H1 (cell line): ENCODE results near the gene SYT6. TPM values are rescaled to one million over a fixed set of nuclear protein-coding genes. Genes with fewer than 3 reads are reported as not detected.
A peak's percentile ranks its signal among the peaks of the same experiment; 100 is the strongest.

ENCODE experiments used
- CTCF ChIA-PET: fragments of 300-600 bp; sonication (Branson Sonifier 250); formaldehyde crosslinking; loops from one replicate; lab custom pipeline; 2021; ENCODE audit not compliant: partially characterized antibody; lab: Charles Lee
- POLR2A ChIA-PET: fragments of 300-600 bp; sonication (Branson Sonifier 250); formaldehyde crosslinking; loops from one replicate; lab custom pipeline; 2021; ENCODE audit warnings: inconsistent platforms; ENCODE audit not compliant: partially characterized antibody; lab: Charles Lee
- DNase-seq, 2 experiments: peaks; one replicate each; pipeline versions ENCODE4 v3.0.0 to v3.0.0-alpha.2; 2010 to 2022; ENCODE audit warnings: low spot score in 2 of 2, low read depth in 1 of 2, mixed read lengths in 1 of 2
- FAIRE-seq: peaks from 2 replicates; lab custom pipeline; 2011; peaks lifted over from hg19 to GRCh38; lab: Jason Lieb, UNC
- H2AFZ ChIP-seq: 2 replicates; pipeline ENCODE4 v1.8.1; 2012; ENCODE audit warnings: low read length, inconsistent platforms
- H2AK5ac ChIP-seq: 2 replicates; pipeline ENCODE4 v1.6.1; 2013; ENCODE audit warnings: low read depth, low read length
- H2BK120ac ChIP-seq: replicated peaks from 2 replicates; pipeline ENCODE3; 2013; ENCODE audit warnings: low read depth, low read length, inconsistent platforms
- H2BK12ac ChIP-seq: 2 replicates; pipeline ENCODE4 v1.6.1; 2013; ENCODE audit warnings: low read depth, low read length
- H2BK15ac ChIP-seq: 2 replicates; pipeline ENCODE4 v1.6.1; 2013; ENCODE audit warnings: low read length
- H2BK20ac ChIP-seq: 2 replicates; pipeline ENCODE4 v1.6.1; 2013; ENCODE audit warnings: low read length
- H2BK5ac ChIP-seq: 2 replicates; pipeline ENCODE4 v1.6.1; 2013; ENCODE audit warnings: low read depth, low read length
- H3K14ac ChIP-seq: 2 replicates; pipeline ENCODE4 v1.6.1; 2013; ENCODE audit warnings: inconsistent platforms; ENCODE audit not compliant: insufficient read length
- H3K18ac ChIP-seq: 2 replicates; pipeline ENCODE4 v1.6.1; 2013; ENCODE audit warnings: low read length; ENCODE audit errors: extremely low read depth
- H3K23ac ChIP-seq: 2 replicates; pipeline ENCODE4 v1.6.1; 2013; ENCODE audit warnings: inconsistent platforms; ENCODE audit not compliant: insufficient read length
- H3K23me2 ChIP-seq: 2 replicates; pipeline ENCODE4 v1.6.1; 2013; ENCODE audit warnings: low read depth, low read length
- H3K27ac ChIP-seq: 2 replicates; pipeline ENCODE4 v1.6.1; 2011; ENCODE audit warnings: low read depth, low read length, inconsistent platforms
- H3K27me3 ChIP-seq, 4 experiments: replicated peaks in 1 of 4; 1 replicate in 1 of 4; 2 replicates in 3 of 4; pipeline versions ENCODE4 v1.6.1 to v1.8.1; 2011 to 2013; ENCODE audit warnings: low read length in 3 of 4, mild to moderate bottlenecking in 3 of 4, inconsistent platforms in 2 of 4, mixed read lengths in 2 of 4, moderate library complexity in 1 of 4; ENCODE audit not compliant: control insufficient read depth in 3 of 4, insufficient read depth in 3 of 4; ENCODE audit errors: extremely low read depth in 1 of 4
- H3K36me3 ChIP-seq, 4 experiments: 2 replicates each; pipeline versions ENCODE4 v1.6.1 to v1.8.1; 2011 to 2013; ENCODE audit warnings: mild to moderate bottlenecking in 4 of 4, low read length in 3 of 4, moderate library complexity in 2 of 4, control low read depth in 1 of 4, inconsistent platforms in 1 of 4; ENCODE audit not compliant: insufficient read depth in 4 of 4, control insufficient read depth in 2 of 4
- H3K4ac ChIP-seq: replicated peaks from 2 replicates; pipeline ENCODE3; 2013; ENCODE audit warnings: low read length, low read depth, mixed read lengths, inconsistent platforms; ENCODE audit not compliant: insufficient read length
- H3K4me1 ChIP-seq, 4 experiments: replicated peaks in 1 of 4; 1 replicate in 1 of 4; 2 replicates in 3 of 4; pipeline versions ENCODE4 v1.6.1 to v1.8.1; 2011 to 2013; ENCODE audit warnings: low read length in 3 of 4, inconsistent platforms in 2 of 4, mixed read lengths in 1 of 4; ENCODE audit not compliant: insufficient read depth in 4 of 4, control insufficient read depth in 3 of 4
- H3K4me2 ChIP-seq, 2 experiments: 2 replicates each; pipeline versions ENCODE4 v1.6.1 to v1.8.1; 2011 to 2013; ENCODE audit warnings: low read depth in 2 of 2, low read length in 2 of 2, control low read depth in 1 of 2, inconsistent platforms in 1 of 2, mild to moderate bottlenecking in 1 of 2; ENCODE audit not compliant: insufficient read depth in 1 of 2
- H3K4me3 ChIP-seq, 4 experiments: fragments of 200-600, 300-600 bp in 1 of 4; sonication (generic), shearing (Covaris generic), sonication (Bioruptor Twin) in 1 of 4; 2 replicates each; pipeline versions ENCODE4 v1.5.1 to v1.8.1; 2011 to 2016; ENCODE audit warnings: low read length in 4 of 4, low read depth in 3 of 4, control low read depth in 2 of 4, inconsistent platforms in 2 of 4, mild to moderate bottlenecking in 2 of 4, mixed read lengths in 1 of 4, moderate library complexity in 1 of 4; ENCODE audit not compliant: insufficient read depth in 2 of 4; ENCODE audit errors: extremely low read depth in 1 of 4
- H3K56ac ChIP-seq: replicated peaks from 2 replicates; pipeline ENCODE3; 2013; ENCODE audit warnings: low read depth, mild to moderate bottlenecking, mixed read lengths, low read length, inconsistent platforms; ENCODE audit not compliant: insufficient read length
- H3K79me1 ChIP-seq: 2 replicates; pipeline ENCODE4 v1.6.1; 2013; ENCODE audit warnings: low read depth, low read length, control low read depth
- H3K79me2 ChIP-seq, 2 experiments: 2 replicates each; pipeline versions ENCODE4 v1.6.1 to v1.8.1; 2012 to 2013; ENCODE audit warnings: low read length in 2 of 2, mild to moderate bottlenecking in 2 of 2, inconsistent platforms in 1 of 2; ENCODE audit not compliant: insufficient read depth in 2 of 2, control insufficient read depth in 1 of 2
- H3K9ac ChIP-seq, 4 experiments: replicated peaks in 1 of 4; 1 replicate in 1 of 4; 2 replicates in 3 of 4; pipeline versions ENCODE4 v1.6.1 to v1.8.1; 2011 to 2013; ENCODE audit warnings: low read depth in 3 of 4, low read length in 3 of 4, control low read depth in 2 of 4, mild to moderate bottlenecking in 2 of 4, moderate library complexity in 2 of 4, inconsistent platforms in 1 of 4; ENCODE audit errors: extremely low read depth in 1 of 4
- H3K9me3 ChIP-seq, 2 experiments: 2 replicates each; pipeline versions ENCODE4 v1.6.1 to v1.8.1; 2012 to 2013; ENCODE audit warnings: mild to moderate bottlenecking in 2 of 2, moderate library complexity in 2 of 2, control low read depth in 1 of 2, inconsistent platforms in 1 of 2, low read depth in 1 of 2, low read length in 1 of 2, mixed read lengths in 1 of 2; ENCODE audit not compliant: insufficient read depth in 2 of 2
- H4K20me1 ChIP-seq, 2 experiments: replicated peaks in 1 of 2; 2 replicates each; pipeline versions ENCODE3 to v1.8.1; 2011 to 2013; ENCODE audit warnings: inconsistent platforms in 2 of 2, low read length in 2 of 2, mild to moderate bottlenecking in 1 of 2; ENCODE audit not compliant: insufficient read depth in 2 of 2, control insufficient read depth in 1 of 2
- H4K5ac ChIP-seq: 2 replicates; pipeline ENCODE4 v1.6.1; 2013; ENCODE audit warnings: low read length, low read depth, mixed read lengths, inconsistent platforms; ENCODE audit not compliant: insufficient read length
- H4K8ac ChIP-seq: 2 replicates; pipeline ENCODE4 v1.8.0; 2013; ENCODE audit warnings: mild to moderate bottlenecking, moderate library complexity, low read length, inconsistent platforms; ENCODE audit not compliant: insufficient read depth; ENCODE audit errors: extremely low read depth
- H4K91ac ChIP-seq: replicated peaks from 2 replicates; pipeline ENCODE3; 2013; ENCODE audit warnings: low read length, mixed read lengths, inconsistent platforms; ENCODE audit not compliant: insufficient read length
- BCL11A ChIP-seq, 2 experiments: IDR thresholded peaks; one replicate each; pipeline ENCODE4 v1.6.1; 2011; ENCODE audit warnings: low read depth in 2 of 2, low read length in 2 of 2, mild to moderate bottlenecking in 2 of 2
- EP300 ChIP-seq, 2 experiments: IDR thresholded peaks; 1 replicate in 1 of 2; 2 replicates in 1 of 2; pipeline ENCODE4 v1.6.1; 2011 to 2012; ENCODE audit warnings: low read depth in 2 of 2, low read length in 2 of 2, mild to moderate bottlenecking in 2 of 2, borderline replicate concordance in 1 of 2, inconsistent platforms in 1 of 2, moderate library complexity in 1 of 2
- KDM1A ChIP-seq: fragments of 200-600, 300-600 bp; sonication (generic); IDR thresholded peaks from 2 replicates; pipeline ENCODE4 v1.7.1; 2016; ENCODE audit warnings: mild to moderate bottlenecking, low read length, borderline replicate concordance
- KDM5A ChIP-seq: fragments of 200-600 bp; IDR thresholded peaks from 2 replicates; pipeline ENCODE4 v1.7.1; 2012; ENCODE audit warnings: mild to moderate bottlenecking, low read length, inconsistent platforms, mixed read lengths
- RNF2 ChIP-seq: fragments of 200-900, 300-1000 bp; sonication (generic); IDR thresholded peaks from 2 replicates; pipeline ENCODE4 v1.7.1; 2016; ENCODE audit warnings: borderline replicate concordance, low read depth, mild to moderate bottlenecking, antibody characterized with exemption, low read length; ENCODE audit not compliant: poor library complexity, severe bottlenecking; ENCODE audit errors: missing control alignments
- SAP30 ChIP-seq: fragments of 300-600 bp; sonication (generic); IDR thresholded peaks from 2 replicates; pipeline ENCODE4 v1.7.1; 2012; ENCODE audit warnings: low read length, moderate library complexity, mild to moderate bottlenecking, inconsistent platforms; ENCODE audit not compliant: insufficient read depth, insufficient replicate concordance
- SIN3A ChIP-seq, 2 experiments: IDR thresholded peaks in 1 of 2; conservative IDR thresholded peaks in 1 of 2; 2 replicates each; pipeline ENCODE4 v1.6.1; 2011 to 2012; ENCODE audit warnings: low read length in 2 of 2, improper control_type of control experiment in 1 of 2, low read depth in 1 of 2, mild to moderate bottlenecking in 1 of 2
- SRF ChIP-seq: IDR thresholded peaks from 2 replicates; pipeline ENCODE4 v1.6.1; 2011; ENCODE audit warnings: mild to moderate bottlenecking, low read depth, low read length, moderate library complexity
- USF2 ChIP-seq: IDR thresholded peaks from 2 replicates; pipeline ENCODE4 v1.6.1; 2011; ENCODE audit warnings: low read length, improper control_type of control experiment
- WGBS, 2 experiments: shearing (Covaris generic) in 1 of 2; methylation state at CpG; one replicate each; pipeline versions ENCODE4 v1.1.6 to v1.1.7; 2013 to 2015; ENCODE audit warnings: low lambda C conversion rate in 2 of 2, mixed read lengths in 2 of 2, inconsistent platforms in 1 of 2, low coverage in 1 of 2, missing lambda C conversion rate in 1 of 2; ENCODE audit not compliant: insufficient replicate concordance in 2 of 2, insufficient coverage in 1 of 2, insufficient read length in 1 of 2; ENCODE audit errors: extremely low coverage in 1 of 2, missing lambda C conversion rate in 1 of 2; 5-methylcytosine and 5-hydroxymethylcytosine counted together
- polyA plus RNA-seq, 7 experiments: library from polyadenylated mRNA; depleted of rRNA in 3 of 7; stranded (reverse) in 5 of 7; unstranded in 2 of 7; fragments of >200 nt in 5 of 7; fragments of 200-250 nt in 2 of 7; gene quantifications; 1 replicate in 5 of 7; 2 replicates in 1 of 7; 4 replicates in 1 of 7; pipeline versions ENCODE4 v1.2.1 to v1.2.3, GENCODE V29; 2011 to 2013; ENCODE audit warnings: missing spikeins in 2 of 7, mixed read lengths in 2 of 7
- total RNA-seq: library from RNA; stranded (reverse); fragmentation: NEBNext Ultra II Directional; extraction: Animal tissue kit (Norgen Biotek cat#: 25700); gene quantifications from 2 replicates; pipeline ENCODE4 v1.2.1, GENCODE V29; 2021

SYT6 gene
- total and polyA plus RNA-seq, 2 of the 8 experiments (the other 6 are each of a cell fraction or from before 2014, with no cell fraction given): 33.7 to 83.5 TPM

GRCh38 chr1:114156538-114157274, 3.0 kb upstream of the SYT6 start:
- Histone ChIP-seq H3K27me3 (peaks cover 0 to 23% (median 22%) of the 10 kb centered on the region in 4 experiments; a peak in 6 of 7 replicates), H2BK15ac (no peak overlapping the region), H3K4me3 (no peak overlapping the region), H3K27ac (no peak overlapping the region), H3K4ac (no peak overlapping the region), H2BK5ac (no peak overlapping the region), H2BK20ac (no peak overlapping the region), H3K36me3 (no peaks in the 10 kb centered on the region), H3K9me3 (no peaks in the 10 kb centered on the region), H3K4me2 (no peak overlapping the region; a peak in 1 of 4 replicates), H4K8ac (no peak overlapping the region), H4K20me1 (peaks cover 11 to 17% of the 10 kb centered on the region in 2 experiments), H3K23ac (no peak overlapping the region), H3K56ac (no peak overlapping the region), H4K91ac (no peak overlapping the region), H3K18ac (no peak overlapping the region), H3K4me1 (peaks cover 0 to 25% (median 9%) of the 10 kb centered on the region in 4 experiments; a peak in 6 of 7 replicates), H3K79me1 (peaks cover 8% of the 10 kb centered on the region), H2BK12ac (no peak overlapping the region), H2AFZ (no peak overlapping the region), H2BK120ac (no peak overlapping the region), H3K23me2 (peaks cover 18% of the 10 kb centered on the region), H3K9ac (no peak overlapping the region), H3K14ac (no peak overlapping the region), H4K5ac (no peak overlapping the region), H3K79me2 (peaks cover 6 to 16% of the 10 kb centered on the region in 2 experiments; a peak in 3 of 4 replicates), H2AK5ac (no peak overlapping the region)
- 73% methylated on average over 5 of the region's 5 CpGs; no CpG with 5 or more reads in 1 of the 2 experiments for WGBS, 2 experiments
- CTCF ChIA-PET: interaction anchor here (0.8 to 2.3 kb wide), 7 partner anchors 9 to 179 kb away, joined by 3 to 7 read pairs (median 3); no protein-coding TSS in a partner anchor
- DNase-seq (no peak), FAIRE-seq (peak; percentile 36)
- POLR2A ChIA-PET: interaction anchor here (1.2 to 2.6 kb wide), 5 partner anchors 9 to 177 kb away, joined by 5 to 11 read pairs (median 5); partner anchors contain the start of gene OLFML3
- TF ChIP-seq SRF: no peak
- TF ChIP-seq SIN3A (conservative IDR thresholded peaks at IDR 0.05 in 1 of 2, IDR thresholded peaks at IDR 0.05 in 1 of 2; ENCODE audit: low read depth in 1 of 2, low read length in 2 of 2): peak; percentile 89 to 91; a peak in 3 of 4 replicates
- TF ChIP-seq KDM1A: no peak
- TF ChIP-seq BCL11A (IDR thresholded peaks at IDR 0.05; ENCODE audit: low read depth in 2 of 2, low read length in 2 of 2): no peak
- TF ChIP-seq USF2: no peak
- TF ChIP-seq SAP30: peak; percentile 88
- TF ChIP-seq EP300 (IDR thresholded peaks at IDR 0.05; ENCODE audit: borderline replicate concordance in 1 of 2, low read depth in 2 of 2, low read length in 2 of 2): no peak
- no peak for TF ChIP-seq KDM5A
- TF ChIP-seq RNF2: no peak
